ENCODE results near the gene LRRC56.
"Not testable (repeated sequence)": the region's sequence is repeated elsewhere in the genome, so short reads cannot be mapped to it uniquely, and the experiment has no call there.

DNA sequence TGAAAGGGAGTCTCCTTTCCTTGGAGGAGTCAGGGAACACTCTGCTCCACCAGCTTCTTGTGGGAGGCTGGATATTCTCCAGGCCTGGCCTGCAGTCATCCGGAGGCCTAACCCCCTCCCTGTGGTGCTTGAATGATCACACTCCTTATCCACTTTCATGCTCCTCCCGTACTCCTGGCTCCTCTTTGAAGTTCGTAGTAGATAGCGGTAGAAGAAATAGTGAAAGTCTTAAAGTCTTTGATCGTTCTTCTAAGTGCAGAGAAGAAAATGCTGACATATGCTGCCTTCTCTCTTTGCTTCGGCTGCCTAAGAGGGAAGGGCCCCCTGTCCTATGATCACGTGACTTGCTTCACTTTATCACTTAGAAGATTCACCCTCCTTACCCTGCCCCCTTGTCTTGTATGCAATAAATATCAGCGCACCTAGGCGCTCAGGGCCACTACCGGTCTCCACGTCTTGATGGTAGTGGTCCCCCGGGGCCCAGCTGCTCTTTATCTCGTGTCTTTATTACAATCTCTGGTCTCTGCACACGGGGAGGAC lies 36.8 kb downstream of the LRRC56 start:
- TF ChIP-seq, protein P1, sequence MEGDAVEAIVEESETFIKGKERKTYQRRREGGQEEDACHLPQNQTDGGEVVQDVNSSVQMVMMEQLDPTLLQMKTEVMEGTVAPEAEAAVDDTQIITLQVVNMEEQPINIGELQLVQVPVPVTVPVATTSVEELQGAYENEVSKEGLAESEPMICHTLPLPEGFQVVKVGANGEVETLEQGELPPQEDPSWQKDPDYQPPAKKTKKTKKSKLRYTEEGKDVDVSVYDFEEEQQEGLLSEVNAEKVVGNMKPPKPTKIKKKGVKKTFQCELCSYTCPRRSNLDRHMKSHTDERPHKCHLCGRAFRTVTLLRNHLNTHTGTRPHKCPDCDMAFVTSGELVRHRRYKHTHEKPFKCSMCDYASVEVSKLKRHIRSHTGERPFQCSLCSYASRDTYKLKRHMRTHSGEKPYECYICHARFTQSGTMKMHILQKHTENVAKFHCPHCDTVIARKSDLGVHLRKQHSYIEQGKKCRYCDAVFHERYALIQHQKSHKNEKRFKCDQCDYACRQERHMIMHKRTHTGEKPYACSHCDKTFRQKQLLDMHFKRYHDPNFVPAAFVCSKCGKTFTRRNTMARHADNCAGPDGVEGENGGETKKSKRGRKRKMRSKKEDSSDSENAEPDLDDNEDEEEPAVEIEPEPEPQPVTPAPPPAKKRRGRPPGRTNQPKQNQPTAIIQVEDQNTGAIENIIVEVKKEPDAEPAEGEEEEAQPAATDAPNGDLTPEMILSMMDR (IDR thresholded peaks at IDR 0.05; ENCODE audit: insufficient read depth, low read depth, low read length), result not testable (repeated sequence)
- not testable (repeated sequence) for TF ChIP-seq EZH2 (IDR thresholded peaks at IDR 0.05; ENCODE audit: insufficient read depth, low read length)

All from astrocyte (in vitro differentiated cells and primary cell).